Activated CD8-positive, alpha-beta memory T cell treated with anti-CD3 and anti-CD28 coated beads for 4 hours (primary cell): ENCODE data around the gene PACSIN1.

Source experiments
- DNase-seq, 2 donors: peaks; one replicate each; pipeline ENCODE4 v3.0.0-alpha.2; 2020; ENCODE audit warnings: low read depth in 2 of 2

Gene PACSIN1

GRCh38 chr6:34581561-34581920 is 115.7 kb downstream of the PACSIN1 start:
- DNase-seq: no peak

GRCh38 chr6:34583461-34583860 is 117.6 kb downstream of the PACSIN1 start:
- DNase-seq: no peak

- no peak for DNase-seq
Measured at GRCh38 chr6:34583861-34584604, 118.2 kb downstream of the PACSIN1 start.

GRCh38 chr6:34584694-34585093 is 118.8 kb downstream of the PACSIN1 start:
- no peak for DNase-seq
